ENCODE results near the gene SLC15A2. TPM values are rescaled to one million over a fixed set of nuclear protein-coding genes. Genes with fewer than 3 reads are reported as not detected.

The SLC15A2 gene
- total and polyA plus RNA-seq, 10 of the 15 experiments (the other 5 are each of a cell fraction or from before 2014, with no cell fraction given) = 0.64 to 7.2 (median 2.4) TPM

DNA sequence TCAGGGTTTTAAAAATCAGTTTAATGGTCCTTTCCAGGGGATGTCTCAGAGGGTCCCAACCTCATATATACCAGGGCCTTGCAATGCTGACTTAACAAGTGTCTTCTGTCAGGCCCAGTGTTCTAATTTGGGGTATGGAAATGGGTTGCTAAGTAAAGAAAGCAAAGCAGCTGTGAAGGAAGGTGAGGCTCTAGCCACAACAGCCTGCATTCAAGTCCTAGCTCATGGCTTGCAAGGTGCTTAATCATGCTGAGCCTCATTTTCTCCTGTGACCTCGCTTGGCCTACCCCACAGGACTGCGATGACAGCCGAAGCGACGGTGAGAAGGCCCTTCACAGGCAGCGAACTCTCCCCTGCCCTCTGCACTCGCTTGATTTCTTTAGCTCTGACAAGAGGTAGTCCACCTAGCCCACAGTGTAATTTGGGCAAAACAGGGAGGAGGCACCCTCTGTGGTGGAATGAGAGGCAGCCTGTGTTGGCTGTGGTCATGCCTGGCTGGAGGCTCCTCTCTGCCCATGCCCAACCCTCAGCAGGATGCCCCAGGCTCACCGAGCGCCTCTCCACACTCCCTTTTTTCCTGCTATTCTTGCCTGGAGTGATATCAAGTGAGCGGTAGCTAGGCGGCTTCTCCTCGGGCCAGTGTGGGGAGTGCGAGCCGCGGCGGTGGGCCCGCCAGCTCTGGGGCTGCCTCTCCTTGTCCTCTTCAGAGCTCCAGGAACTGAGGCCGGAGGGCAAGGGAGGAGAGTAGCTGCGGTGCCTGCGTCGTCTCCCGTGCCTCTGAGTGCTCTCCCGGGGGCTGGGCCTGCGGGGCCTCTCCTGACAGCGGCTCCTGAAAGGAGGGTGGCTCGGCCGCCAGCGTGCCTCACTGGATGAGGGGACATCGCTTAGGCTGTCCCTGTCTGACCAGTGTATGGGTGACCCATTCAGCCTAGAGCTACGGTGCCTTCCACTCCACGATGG lies 98.7 kb downstream of the SLC15A2 start (continued):
- TF ChIP-seq POLR2AphosphoS5 (IDR thresholded peaks at IDR 0.05; ENCODE audit: low read length) = no peak
- no peak for TF ChIP-seq RAD21 (IDR thresholded peaks at IDR 0.05; ENCODE audit: insufficient read depth, low read depth, low read length)
- TF ChIP-seq BCL11A (IDR thresholded peaks at IDR 0.05; ENCODE audit: low read depth, low read length) = no peak
- TF ChIP-seq, protein P1, sequence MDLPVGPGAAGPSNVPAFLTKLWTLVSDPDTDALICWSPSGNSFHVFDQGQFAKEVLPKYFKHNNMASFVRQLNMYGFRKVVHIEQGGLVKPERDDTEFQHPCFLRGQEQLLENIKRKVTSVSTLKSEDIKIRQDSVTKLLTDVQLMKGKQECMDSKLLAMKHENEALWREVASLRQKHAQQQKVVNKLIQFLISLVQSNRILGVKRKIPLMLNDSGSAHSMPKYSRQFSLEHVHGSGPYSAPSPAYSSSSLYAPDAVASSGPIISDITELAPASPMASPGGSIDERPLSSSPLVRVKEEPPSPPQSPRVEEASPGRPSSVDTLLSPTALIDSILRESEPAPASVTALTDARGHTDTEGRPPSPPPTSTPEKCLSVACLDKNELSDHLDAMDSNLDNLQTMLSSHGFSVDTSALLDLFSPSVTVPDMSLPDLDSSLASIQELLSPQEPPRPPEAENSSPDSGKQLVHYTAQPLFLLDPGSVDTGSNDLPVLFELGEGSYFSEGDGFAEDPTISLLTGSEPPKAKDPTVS (IDR thresholded peaks at IDR 0.05; ENCODE audit: low read depth, low read length) = no peak
- TF ChIP-seq TCF3 (IDR thresholded peaks at IDR 0.05; ENCODE audit: borderline replicate concordance, insufficient read depth, low read depth, low read length) = 0 out of 2 replicates have a peak, but pooled peaks have one; percentile 51
- no peak for TF ChIP-seq RBBP5 (conservative IDR thresholded peaks at IDR 0.05)
- TF ChIP-seq EZH2 (IDR thresholded peaks at IDR 0.05; ENCODE audit: borderline replicate concordance, control insufficient read depth, low read depth, low read length) = no peak
- TF ChIP-seq, protein P2, sequence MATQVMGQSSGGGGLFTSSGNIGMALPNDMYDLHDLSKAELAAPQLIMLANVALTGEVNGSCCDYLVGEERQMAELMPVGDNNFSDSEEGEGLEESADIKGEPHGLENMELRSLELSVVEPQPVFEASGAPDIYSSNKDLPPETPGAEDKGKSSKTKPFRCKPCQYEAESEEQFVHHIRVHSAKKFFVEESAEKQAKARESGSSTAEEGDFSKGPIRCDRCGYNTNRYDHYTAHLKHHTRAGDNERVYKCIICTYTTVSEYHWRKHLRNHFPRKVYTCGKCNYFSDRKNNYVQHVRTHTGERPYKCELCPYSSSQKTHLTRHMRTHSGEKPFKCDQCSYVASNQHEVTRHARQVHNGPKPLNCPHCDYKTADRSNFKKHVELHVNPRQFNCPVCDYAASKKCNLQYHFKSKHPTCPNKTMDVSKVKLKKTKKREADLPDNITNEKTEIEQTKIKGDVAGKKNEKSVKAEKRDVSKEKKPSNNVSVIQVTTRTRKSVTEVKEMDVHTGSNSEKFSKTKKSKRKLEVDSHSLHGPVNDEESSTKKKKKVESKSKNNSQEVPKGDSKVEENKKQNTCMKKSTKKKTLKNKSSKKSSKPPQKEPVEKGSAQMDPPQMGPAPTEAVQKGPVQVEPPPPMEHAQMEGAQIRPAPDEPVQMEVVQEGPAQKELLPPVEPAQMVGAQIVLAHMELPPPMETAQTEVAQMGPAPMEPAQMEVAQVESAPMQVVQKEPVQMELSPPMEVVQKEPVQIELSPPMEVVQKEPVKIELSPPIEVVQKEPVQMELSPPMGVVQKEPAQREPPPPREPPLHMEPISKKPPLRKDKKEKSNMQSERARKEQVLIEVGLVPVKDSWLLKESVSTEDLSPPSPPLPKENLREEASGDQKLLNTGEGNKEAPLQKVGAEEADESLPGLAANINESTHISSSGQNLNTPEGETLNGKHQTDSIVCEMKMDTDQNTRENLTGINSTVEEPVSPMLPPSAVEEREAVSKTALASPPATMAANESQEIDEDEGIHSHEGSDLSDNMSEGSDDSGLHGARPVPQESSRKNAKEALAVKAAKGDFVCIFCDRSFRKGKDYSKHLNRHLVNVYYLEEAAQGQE (IDR thresholded peaks at IDR 0.05; ENCODE audit: low read depth, low read length) = no peak
- TF ChIP-seq, protein P3, sequence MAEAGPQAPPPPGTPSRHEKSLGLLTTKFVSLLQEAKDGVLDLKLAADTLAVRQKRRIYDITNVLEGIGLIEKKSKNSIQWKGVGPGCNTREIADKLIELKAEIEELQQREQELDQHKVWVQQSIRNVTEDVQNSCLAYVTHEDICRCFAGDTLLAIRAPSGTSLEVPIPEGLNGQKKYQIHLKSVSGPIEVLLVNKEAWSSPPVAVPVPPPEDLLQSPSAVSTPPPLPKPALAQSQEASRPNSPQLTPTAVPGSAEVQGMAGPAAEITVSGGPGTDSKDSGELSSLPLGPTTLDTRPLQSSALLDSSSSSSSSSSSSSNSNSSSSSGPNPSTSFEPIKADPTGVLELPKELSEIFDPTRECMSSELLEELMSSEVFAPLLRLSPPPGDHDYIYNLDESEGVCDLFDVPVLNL (IDR thresholded peaks at IDR 0.05; ENCODE audit: low read depth, low read length) = no peak
- TF ChIP-seq SIX5 (IDR thresholded peaks at IDR 0.05; ENCODE audit: low read depth, low read length, severe bottlenecking) = no peak
- 0 out of 2 replicates have a peak, but pooled peaks have one; percentile 30 for TF ChIP-seq TBL1XR1 (IDR thresholded peaks at IDR 0.05; ENCODE audit: low read depth, low read length)
- TF ChIP-seq BACH1 (IDR thresholded peaks at IDR 0.05; ENCODE audit: borderline replicate concordance) = peak; percentile 64; the same call in 1 of the 2 replicates
- TF ChIP-seq MXI1 (IDR thresholded peaks at IDR 0.05; ENCODE audit: low read depth, low read length) = no peak
- no peak for TF ChIP-seq MTA2 (IDR thresholded peaks at IDR 0.05; ENCODE audit: low read depth)
- TF ChIP-seq SP1 (IDR thresholded peaks at IDR 0.05; ENCODE audit: low read depth, low read length) = no peak
- TF ChIP-seq RFX5 (IDR thresholded peaks at IDR 0.05; ENCODE audit: low read depth, low read length) = no peak
- TF ChIP-seq ETV6 (conservative IDR thresholded peaks at IDR 0.05 in 1 of 2, IDR thresholded peaks at IDR 0.05 in 1 of 2; ENCODE audit: borderline replicate concordance in 1 of 2, low read depth in 1 of 2) = no peak
- TF ChIP-seq, protein P4, sequence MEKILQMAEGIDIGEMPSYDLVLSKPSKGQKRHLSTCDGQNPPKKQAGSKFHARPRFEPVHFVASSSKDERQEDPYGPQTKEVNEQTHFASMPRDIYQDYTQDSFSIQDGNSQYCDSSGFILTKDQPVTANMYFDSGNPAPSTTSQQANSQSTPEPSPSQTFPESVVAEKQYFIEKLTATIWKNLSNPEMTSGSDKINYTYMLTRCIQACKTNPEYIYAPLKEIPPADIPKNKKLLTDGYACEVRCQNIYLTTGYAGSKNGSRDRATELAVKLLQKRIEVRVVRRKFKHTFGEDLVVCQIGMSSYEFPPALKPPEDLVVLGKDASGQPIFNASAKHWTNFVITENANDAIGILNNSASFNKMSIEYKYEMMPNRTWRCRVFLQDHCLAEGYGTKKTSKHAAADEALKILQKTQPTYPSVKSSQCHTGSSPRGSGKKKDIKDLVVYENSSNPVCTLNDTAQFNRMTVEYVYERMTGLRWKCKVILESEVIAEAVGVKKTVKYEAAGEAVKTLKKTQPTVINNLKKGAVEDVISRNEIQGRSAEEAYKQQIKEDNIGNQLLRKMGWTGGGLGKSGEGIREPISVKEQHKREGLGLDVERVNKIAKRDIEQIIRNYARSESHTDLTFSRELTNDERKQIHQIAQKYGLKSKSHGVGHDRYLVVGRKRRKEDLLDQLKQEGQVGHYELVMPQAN (conservative IDR thresholded peaks at IDR 0.05) = no peak
- TF ChIP-seq CBFB (IDR thresholded peaks at IDR 0.05; ENCODE audit: low read depth) = 0 out of 2 replicates have a peak, but pooled peaks have one; percentile 29
